ENCODE measurements around the gene DTX3.
"Not testable (repeated sequence)": the region's sequence is repeated elsewhere in the genome, so short reads cannot be mapped to it uniquely, and the experiment has no call there.

DTX3 gene

GRCh38 chr12:57606821-57607220, 2.2 kb downstream of the DTX3 start:
- H3K4me3 ChIP-seq (ENCODE audit: low read depth, low read length): no peak overlapping the region

GRCh38 chr12:57607958-57608663, 3.5 kb downstream of the DTX3 start:
- H3K4me3 ChIP-seq (ENCODE audit: low read depth, low read length): no peak overlapping the region

- H3K4me3 ChIP-seq (ENCODE audit: low read depth, low read length): peak overlapping the region; percentile 50
These were observed 4.6 kb downstream of the DTX3 start for GRCh38 chr12:57609101-57609780.

- peak overlapping the region; percentile 50 for H3K4me3 ChIP-seq (ENCODE audit: low read depth, low read length)
These were observed 5.3 kb downstream of the DTX3 start for GRCh38 chr12:57609781-57610553.

- peak overlapping the region; percentile 54 for H3K4me3 ChIP-seq (ENCODE audit: low read depth, low read length)
These were observed 6.0 kb downstream of the DTX3 start for GRCh38 chr12:57610554-57611107.

GRCh38 chr12:57611108-57611826, 6.6 kb downstream of the DTX3 start, which contains the start of gene ARHGEF25:
Gene ARHGEF25, plus strand, starts transcription at chr12:57611435. Its CDS starts 460 bp downstream, at chr12:57611895.
- H3K4me3 ChIP-seq (ENCODE audit: low read depth, low read length): peak within 1 kb of the TSS; percentile 54

GRCh38 chr12:57611827-57612710, 7.4 kb downstream of the DTX3 start:
- peak overlapping the region; percentile 29 for H3K4me3 ChIP-seq (ENCODE audit: low read depth, low read length)

GRCh38 chr12:57612711-57613426, 8.2 kb downstream of the DTX3 start:
- no peak overlapping the region for H3K4me3 ChIP-seq (ENCODE audit: low read depth, low read length)

GRCh38 chr12:57613427-57614109, 8.9 kb downstream of the DTX3 start:
- H3K4me3 ChIP-seq (ENCODE audit: low read depth, low read length): no peak overlapping the region

GRCh38 chr12:57614178-57614947, 9.7 kb downstream of the DTX3 start:
- H3K4me3 ChIP-seq (ENCODE audit: low read depth, low read length): no peak overlapping the region

- H3K4me3 ChIP-seq (ENCODE audit: low read depth, low read length): no peak overlapping the region
These were observed 10.4 kb downstream of the DTX3 start for GRCh38 chr12:57614948-57615500.

GRCh38 chr12:57615637-57616036, 11.0 kb downstream of the DTX3 start:
- H3K4me3 ChIP-seq (ENCODE audit: low read depth, low read length): no peak overlapping the region

- no peak overlapping the region for H3K4me3 ChIP-seq (ENCODE audit: low read depth, low read length)
These were observed 11.9 kb downstream of the DTX3 start for GRCh38 chr12:57616383-57617101.

GRCh38 chr12:57617942-57618341, 13.3 kb downstream of the DTX3 start:
- H3K4me3 ChIP-seq (ENCODE audit: low read depth, low read length): no peak overlapping the region

- not testable (repeated sequence) for H3K4me3 ChIP-seq (ENCODE audit: low read depth, low read length)
These were observed 13.8 kb downstream of the DTX3 start for GRCh38 chr12:57618431-57618830.

GRCh38 chr12:57618966-57619433, 14.4 kb downstream of the DTX3 start:
- H3K4me3 ChIP-seq (ENCODE audit: low read depth, low read length): peak overlapping the region; percentile 24
